Smooth muscle cell (in vitro differentiated cells): Measurements from ENCODE around the gene GPR146. TPM values are rescaled to one million over a fixed set of nuclear protein-coding genes. Genes with fewer than 3 reads are reported as not detected.

Source experiments
- DNase-seq: peaks from one replicate; lab custom pipeline; 2025; ENCODE audit not compliant: unreplicated experiment; lab: John Stamatoyannopoulos, UW
- H2AFZ ChIP-seq: fragments of 200-600 bp; sonication (generic); 2 replicates; pipeline ENCODE4 v1.6.0; 2016; ENCODE audit warnings: antibody characterized with exemption, low read depth, mild to moderate bottlenecking
- H3F3A ChIP-seq: fragments of 200-600 bp; sonication (generic); 2 replicates; pipeline ENCODE4 v1.6.0; 2017; ENCODE audit warnings: antibody characterized with exemption, low read depth
- H3K27ac ChIP-seq: fragments of 200-600 bp; sonication (generic); 2 replicates; pipeline ENCODE4 v1.5.1; 2016; ENCODE audit warnings: low read depth, mild to moderate bottlenecking
- H3K27me3 ChIP-seq: fragments of 200-600 bp; sonication (generic); 2 replicates; pipeline ENCODE4 v1.6.1; 2016; ENCODE audit warnings: low read depth, mild to moderate bottlenecking
- H3K36me3 ChIP-seq: fragments of 200-600 bp; sonication (generic); 2 replicates; pipeline ENCODE4 v1.5.1; 2016; ENCODE audit warnings: low read depth
- H3K4me1 ChIP-seq: fragments of 200-600 bp; sonication (generic); 2 replicates; pipeline ENCODE4 v1.5.1; 2016; ENCODE audit warnings: low read depth
- H3K4me2 ChIP-seq: fragments of 200-600 bp; sonication (generic); 2 replicates; pipeline ENCODE4 v1.6.0; 2016; ENCODE audit warnings: mild to moderate bottlenecking
- H3K4me3 ChIP-seq: fragments of 200-600 bp; sonication (generic); 2 replicates; pipeline ENCODE4 v1.5.1; 2016; ENCODE audit warnings: mild to moderate bottlenecking
- H3K79me2 ChIP-seq: fragments of 200-600 bp; sonication (generic); 2 replicates; pipeline ENCODE4 v1.6.0; 2016; ENCODE audit warnings: low read depth, mild to moderate bottlenecking
- H3K9ac ChIP-seq: fragments of 200-600 bp; sonication (generic); 2 replicates; pipeline ENCODE4 v1.6.0; 2016; ENCODE audit warnings: low read depth
- H3K9me3 ChIP-seq: fragments of 200-600 bp; sonication (generic); replicated peaks from 2 replicates; pipeline ENCODE4 v1.5.1; 2016; ENCODE audit warnings: low read depth
- H4K20me1 ChIP-seq: fragments of 200-600 bp; sonication (generic); 2 replicates; pipeline ENCODE4 v1.6.0; 2016; ENCODE audit warnings: low read depth
- WGBS: methylation state at CpG from one replicate; pipeline ENCODE4 v1.1.7; 2016; ENCODE audit warnings: low lambda C conversion rate; 5-methylcytosine and 5-hydroxymethylcytosine counted together
- polyA plus RNA-seq: library from polyadenylated mRNA; unstranded; fragments of >200 nt; fragmentation: Nextera tagmentation; extraction: Ambion mirVana; gene quantifications from 2 replicates; pipeline ENCODE4 v1.2.1, GENCODE V29; 2016
- total RNA-seq: library from RNA; depleted of rRNA; stranded (reverse); fragments of >200 nt; gene quantifications from 2 replicates; pipeline ENCODE4 v1.2.3, GENCODE V29; 2014
- TF ChIP-seq, protein P1 (sequence below): fragments of 200-600 bp; sonication (generic); IDR thresholded peaks from 2 replicates; pipeline ENCODE4 v1.5.1; 2017; ENCODE audit warnings: borderline replicate concordance, mild to moderate bottlenecking, antibody characterized with exemption; ENCODE audit not compliant: insufficient read depth, poor library complexity, severe bottlenecking

GPR146 gene
- total and polyA plus RNA-seq, 2 experiments from 2014 or later = 1.8 to 2.2 TPM

DNA sequence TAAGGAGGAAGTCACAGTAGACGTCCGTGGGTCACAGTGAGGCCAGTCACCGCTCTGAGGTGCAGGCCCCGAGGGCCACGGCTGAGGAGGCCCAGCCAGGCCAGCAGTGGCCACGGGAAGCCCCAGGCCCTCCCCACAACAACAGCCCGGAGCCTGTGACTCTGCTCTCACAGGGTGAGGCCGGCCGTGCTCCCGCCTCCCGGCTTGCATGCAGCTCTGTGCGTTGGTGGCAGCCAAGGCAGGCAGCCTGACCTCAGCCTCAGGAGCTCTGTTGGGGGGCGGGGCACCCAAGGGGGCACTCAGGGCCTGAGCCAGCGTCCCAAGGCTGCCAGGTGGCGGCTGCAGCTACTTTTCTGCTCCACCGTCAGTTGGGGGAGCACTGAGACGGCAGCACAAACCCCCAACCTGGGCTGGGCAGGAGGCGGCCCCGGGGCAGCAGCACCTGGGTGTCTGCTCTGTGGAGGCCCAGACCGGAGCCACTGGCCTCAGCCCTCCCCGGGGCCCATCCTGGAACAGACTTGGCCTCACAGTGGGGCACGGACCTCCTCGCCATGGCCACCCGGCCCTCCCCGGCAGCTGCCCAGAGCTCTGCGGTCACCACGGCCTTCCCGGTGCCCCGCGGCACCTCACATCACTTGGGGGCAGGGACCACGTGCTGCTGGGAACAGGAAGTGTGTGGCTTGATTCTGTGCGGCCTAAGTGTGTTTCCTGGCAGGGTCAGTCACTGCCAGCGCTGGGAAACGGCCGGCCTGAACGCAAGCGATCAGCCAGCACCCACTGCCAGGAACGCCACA, 48.1 kb upstream of the GPR146 start:
- Histone ChIP-seq H4K20me1 (peaks cover 7% of the 10 kb centered on the region), H3F3A (no peaks in the 10 kb centered on the region), H3K9ac (no peak overlapping the region), H2AFZ (no peak overlapping the region), H3K27ac (no peak overlapping the region), H3K36me3 (no peaks in the 10 kb centered on the region), H3K4me1 (no peaks in the 10 kb centered on the region), H3K27me3 (no peaks in the 10 kb centered on the region), H3K79me2 (no peaks in the 10 kb centered on the region), H3K9me3 (no peaks in the 10 kb centered on the region), H3K4me3 (no peak overlapping the region), H3K4me2 (no peak overlapping the region)
- WGBS = 95% methylated on average over 33 of the region's 38 CpGs
- DNase-seq = no peak
- TF ChIP-seq, protein P1, sequence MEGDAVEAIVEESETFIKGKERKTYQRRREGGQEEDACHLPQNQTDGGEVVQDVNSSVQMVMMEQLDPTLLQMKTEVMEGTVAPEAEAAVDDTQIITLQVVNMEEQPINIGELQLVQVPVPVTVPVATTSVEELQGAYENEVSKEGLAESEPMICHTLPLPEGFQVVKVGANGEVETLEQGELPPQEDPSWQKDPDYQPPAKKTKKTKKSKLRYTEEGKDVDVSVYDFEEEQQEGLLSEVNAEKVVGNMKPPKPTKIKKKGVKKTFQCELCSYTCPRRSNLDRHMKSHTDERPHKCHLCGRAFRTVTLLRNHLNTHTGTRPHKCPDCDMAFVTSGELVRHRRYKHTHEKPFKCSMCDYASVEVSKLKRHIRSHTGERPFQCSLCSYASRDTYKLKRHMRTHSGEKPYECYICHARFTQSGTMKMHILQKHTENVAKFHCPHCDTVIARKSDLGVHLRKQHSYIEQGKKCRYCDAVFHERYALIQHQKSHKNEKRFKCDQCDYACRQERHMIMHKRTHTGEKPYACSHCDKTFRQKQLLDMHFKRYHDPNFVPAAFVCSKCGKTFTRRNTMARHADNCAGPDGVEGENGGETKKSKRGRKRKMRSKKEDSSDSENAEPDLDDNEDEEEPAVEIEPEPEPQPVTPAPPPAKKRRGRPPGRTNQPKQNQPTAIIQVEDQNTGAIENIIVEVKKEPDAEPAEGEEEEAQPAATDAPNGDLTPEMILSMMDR = no peak

DNA sequence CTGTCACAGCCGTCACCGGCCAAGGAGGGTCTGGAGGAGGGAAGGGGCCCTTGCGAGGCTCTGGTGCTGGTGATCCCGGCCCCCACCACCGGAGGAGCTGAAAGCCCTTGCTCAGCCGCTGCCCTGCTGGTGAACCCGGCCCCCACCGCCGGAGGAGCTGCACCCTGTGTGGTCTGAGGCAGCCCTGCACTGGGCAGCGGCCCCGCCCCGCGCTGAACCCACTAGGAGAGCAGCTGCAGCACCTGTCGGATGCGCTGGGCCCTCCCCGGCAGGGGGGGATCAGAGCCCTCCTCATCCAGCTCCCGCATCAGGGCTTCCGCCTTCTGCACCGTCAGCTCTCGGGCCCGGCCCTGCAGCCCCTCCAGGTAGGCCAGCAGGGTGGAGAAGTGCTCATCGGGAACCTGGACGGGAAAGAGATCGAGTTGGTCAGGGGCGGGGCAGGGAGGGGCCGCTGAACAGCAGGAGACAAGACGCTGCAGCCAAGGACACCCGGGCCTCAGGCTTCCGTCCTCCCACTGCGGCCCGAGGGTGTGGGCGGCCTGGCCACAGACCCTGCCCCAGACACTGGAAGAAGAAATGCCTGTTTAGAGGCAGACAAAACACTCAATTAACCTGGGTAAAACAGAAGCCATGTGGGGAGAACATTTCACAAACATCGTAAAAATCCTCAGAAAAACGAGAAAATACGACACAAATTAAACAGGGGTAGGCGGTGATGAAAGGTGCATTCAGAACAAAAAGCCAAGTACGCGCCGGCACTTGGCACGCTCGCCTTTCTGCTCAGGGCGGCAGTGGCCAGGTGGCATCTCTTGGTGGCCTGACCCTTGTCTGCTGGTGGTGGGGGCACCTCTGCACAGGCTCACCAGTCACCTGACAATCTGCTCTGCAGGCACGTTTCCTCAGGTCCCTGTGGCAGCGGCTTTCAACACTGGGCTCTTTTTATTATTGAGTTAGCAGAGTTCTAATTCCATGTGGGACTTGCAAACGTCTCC, 46.6 kb upstream of the GPR146 start:
- H2AFZ ChIP-seq = no peak overlapping the region
- 83% methylated on average over 45 of the region's 45 CpGs for WGBS

DNA sequence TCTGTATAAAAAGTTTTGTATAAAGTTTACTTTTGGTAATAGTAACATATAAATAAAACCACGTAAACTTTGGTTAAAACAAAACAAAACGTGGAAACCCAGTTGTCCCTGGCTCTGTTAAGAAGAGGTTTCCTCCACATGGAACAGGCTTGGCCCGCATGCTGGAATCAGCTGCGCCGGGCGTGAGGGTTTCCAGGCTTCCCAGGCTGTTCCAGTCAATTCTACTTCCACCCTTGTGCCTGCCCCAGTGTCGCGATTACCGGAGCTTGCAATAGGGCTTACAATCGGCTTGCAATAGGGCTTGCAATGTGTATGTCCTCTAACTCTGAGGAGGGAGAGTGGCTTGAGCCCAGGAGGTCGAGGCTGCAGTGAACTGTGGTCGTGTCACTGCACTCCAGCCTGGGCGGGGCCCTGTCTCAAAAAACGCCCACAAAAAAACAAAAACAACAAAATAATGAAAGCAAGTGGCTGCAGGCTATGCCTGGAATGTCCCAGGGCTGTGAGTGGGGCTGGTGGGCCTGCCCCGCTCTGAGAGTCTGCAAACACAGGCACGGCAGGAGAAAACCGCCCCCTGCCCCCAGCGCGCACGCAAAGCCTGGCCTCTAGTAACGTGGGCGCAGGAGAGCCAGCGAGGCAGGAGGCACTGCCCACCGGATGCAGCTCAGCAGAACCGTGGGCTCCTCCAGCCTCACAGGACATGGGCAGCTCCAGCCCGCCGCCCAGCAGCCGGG, 45.0 kb upstream of the GPR146 start:
- no peak overlapping the region for H3K4me2 ChIP-seq
- H3K9ac ChIP-seq = no peak overlapping the region
- no peaks in the 10 kb centered on the region for H3K36me3 ChIP-seq
- H3K4me1 ChIP-seq = no peaks in the 10 kb centered on the region
- no peaks in the 10 kb centered on the region for H3K79me2 ChIP-seq
- no peak overlapping the region for H2AFZ ChIP-seq
- no peaks in the 10 kb centered on the region for H3K9me3 ChIP-seq
- H3K4me3 ChIP-seq = no peak overlapping the region
- WGBS = 85% methylated on average over 28 of the region's 28 CpGs
- H4K20me1 ChIP-seq = peaks cover 7% of the 10 kb centered on the region
- no peak for DNase-seq
- no peak overlapping the region for H3K27ac ChIP-seq
- TF ChIP-seq, protein P1 = no peak
- H3F3A ChIP-seq = no peaks in the 10 kb centered on the region
- no peaks in the 10 kb centered on the region for H3K27me3 ChIP-seq

More for the DNA sequence above, 46.6 kb upstream of the GPR146 start:
- TF ChIP-seq, protein P1 = no peak
- Histone ChIP-seq H3K4me2 (no peak overlapping the region), H3K4me3 (no peak overlapping the region), H3K27ac (no peak overlapping the region), H3K79me2 (no peaks in the 10 kb centered on the region), H3K4me1 (no peaks in the 10 kb centered on the region), H3K9me3 (no peaks in the 10 kb centered on the region), H4K20me1 (peaks cover 6% of the 10 kb centered on the region), H3K27me3 (no peaks in the 10 kb centered on the region), H3K36me3 (no peaks in the 10 kb centered on the region), H3K9ac (no peak overlapping the region), H3F3A (no peaks in the 10 kb centered on the region)
- DNase-seq = no peak
